Ovary (tissue), 9 donors: ENCODE data around the gene DBF4. TPM values are rescaled to one million over a fixed set of nuclear protein-coding genes. Genes with fewer than 3 reads are reported as not detected.
"Not testable (repeated sequence)": the region's sequence is repeated elsewhere in the genome, so short reads cannot be mapped to it uniquely, and the experiment has no call there.

Source experiments
- DNase-seq, 5 donors: peaks; one replicate each; pipeline ENCODE4 v3.0.0-alpha.2; 2019 to 2020
- H3K27ac ChIP-seq, 2 donors: fragments of 200-600 bp; one replicate each; pipeline versions ENCODE4 v1.5.1 to v1.8.0; 2019 to 2022
- H3K27me3 ChIP-seq: fragments of 200-600 bp; one replicate; pipeline ENCODE4 v1.8.0; 2022
- H3K36me3 ChIP-seq: fragments of 200-600 bp; sonication (generic); one replicate; pipeline ENCODE4 v1.5.1; 2019
- H3K4me1 ChIP-seq: one replicate; pipeline ENCODE4 v1.8.1; 2013; ENCODE audit warnings: mild to moderate bottlenecking, moderate library complexity; ENCODE audit not compliant: insufficient read depth
- H3K4me3 ChIP-seq: fragments of 200-600 bp; sonication (generic); one replicate; pipeline ENCODE4 v1.5.1; 2017
- H3K9me3 ChIP-seq, 2 donors: fragments of 200-600 bp in 1 of 2; sonication (generic) in 1 of 2; one replicate each; pipeline versions ENCODE4 v1.5.1 to v1.8.1; 2013 to 2019; ENCODE audit warnings: mild to moderate bottlenecking in 1 of 2, moderate library complexity in 1 of 2
- CTCF ChIP-seq, 3 donors: fragments of 450-650 bp in 2 of 3; fragments of 200-600 bp in 1 of 3; IDR thresholded peaks; one replicate each; pipeline versions ENCODE4 v1.5.1 to v1.8.0; 2016 to 2022; ENCODE audit warnings: antibody characterized with exemption in 3 of 3, mild to moderate bottlenecking in 1 of 3
- EP300 ChIP-seq: sonication (generic); formaldehyde crosslinking; IDR thresholded peaks from one replicate; pipeline ENCODE4 v1.6.1; 2017; ENCODE audit warnings: antibody characterized with exemption
- POLR2A ChIP-seq: fragments of 450-650 bp; IDR thresholded peaks from one replicate; pipeline ENCODE4 v1.6.1; 2017; ENCODE audit warnings: antibody characterized with exemption, mild to moderate bottlenecking, moderate library complexity
- WGBS, 3 donors: extraction: QIAGEN DNeasy Blood & Tissue Kit in 1 of 3; methylation state at CpG; one replicate each; pipeline versions ENCODE4 v1.1.5 to v1.1.7; 2013 to 2017; 5-methylcytosine and 5-hydroxymethylcytosine counted together
- intact Hi-C, 4 donors: fragments of 100-400 bp; cut with DNase I; formaldehyde crosslinking; loops; one replicate each; pipeline versions ENCODE4 v1.11.0 to v1.15.1; 2022 to 2023
- polyA plus RNA-seq, 2 donors: library from polyadenylated mRNA; stranded (reverse); fragments of 200-250 nt in 1 of 2; fragments of 350-450 nt in 1 of 2; fragmentation: Illumina TruSeq in 1 of 2; extraction: RNeasy Lipid Tissue Mini Kit (QIAGEN cat#74804) in 1 of 2; gene quantifications; one replicate each; pipeline ENCODE4 v1.2.3, GENCODE V29; 2013 to 2014
- total RNA-seq, 7 donors: library from RNA; depleted of rRNA in 2 of 7; stranded (reverse); fragments of >200 nt in 2 of 7; fragmentation: NEBNext Ultra II Directional in 3 of 7; extraction: Animal tissue kit (Norgen Biotek cat#: 25700) in 3 of 7; gene quantifications; one replicate each; pipeline versions ENCODE4 v1.1.0 to v1.2.4, GENCODE V29; 2016 to 2023
- donor health status: DM: no; HTN: no; CAD: no; lungs with moderate emphysema.
- donor health status: DM: no; HTN: no; CAD: no.
- donor health status: Bipolar disorder and iron deficiency.
- donor health status: DM: yes; HTN: yes; CAD: no.
- donor health status: DM: no; HTN: no; CAD: no.
- donor health status: DM: yes; HTN: yes; CAD: no.

DBF4 gene
- total and polyA plus RNA-seq, 9 donors, result 5.4 to 18.3 (median 12.0) TPM

GRCh38 chr7:87899255-87899654 is 23.0 kb downstream of the DBF4 start:
- no peak overlapping the region for H3K27ac ChIP-seq
- no peaks in the 10 kb centered on the region for H3K36me3 ChIP-seq
- intact Hi-C loops, result no loop called here
- 97 to 99% (median 98%) methylated on average over 2 of the region's 2 CpGs for whole genome bisulfite sequencing, 3 donors
- H3K27me3 ChIP-seq, result no peaks in the 10 kb centered on the region
- no peaks in the 10 kb centered on the region for H3K9me3 ChIP-seq
- no peak for DNase-seq
- H3K4me3 ChIP-seq, result no peak overlapping the region
- H3K4me1 ChIP-seq, result no peaks in the 10 kb centered on the region
- TF ChIP-seq POLR2A (no peak), EP300 (no peak), CTCF (IDR thresholded peaks at IDR 0.05) (no peak)

- H3K4me3 ChIP-seq, H3K27me3 ChIP-seq, intact Hi-C loops, H3K9me3 ChIP-seq, H3K4me1 ChIP-seq, H3K36me3 ChIP-seq, DNase-seq, H3K27ac ChIP-seq: not testable (repeated sequence)
- 93 to 98% (median 95%) methylated on average over 3 of the region's 3 CpGs for WGBS, 3 donors
Measured at GRCh38 chr7:87907136-87907906, 31.0 kb downstream of the DBF4 start.

GRCh38 chr7:87908814-87909213 is 32.5 kb downstream of the DBF4 start:
- H3K4me1 ChIP-seq, H3K27ac ChIP-seq, H3K9me3 ChIP-seq, H3K27me3 ChIP-seq, H3K4me3 ChIP-seq, H3K36me3 ChIP-seq, intact Hi-C loops, DNase-seq: not testable (repeated sequence)
- 95 to 97% (median 95%) methylated on average over 4 of the region's 4 CpGs for WGBS, 3 donors

GRCh38 chr7:87912121-87912520 is 35.8 kb downstream of the DBF4 start:
- Histone ChIP-seq H3K36me3 (no peaks in the 10 kb centered on the region), H3K27me3 (no peaks in the 10 kb centered on the region), H3K27ac (no peak overlapping the region), H3K4me3 (no peak overlapping the region), H3K4me1 (no peaks in the 10 kb centered on the region), H3K9me3 (no peaks in the 10 kb centered on the region)
- 90 to 93% (median 92%) methylated on average over 4 of the region's 4 CpGs for WGBS, 3 donors
- intact Hi-C loops, result no loop called here
- TF ChIP-seq EP300, result no peak
- no peak for TF ChIP-seq POLR2A
- no peak for TF ChIP-seq CTCF (IDR thresholded peaks at IDR 0.05)
- no peak for DNase-seq

GRCh38 chr7:87918740-87919139 is 42.4 kb downstream of the DBF4 start:
- H3K4me3 ChIP-seq, result no peak overlapping the region
- intact Hi-C loops, result no loop called here
- no peaks in the 10 kb centered on the region for H3K9me3 ChIP-seq
- no peak overlapping the region for H3K27ac ChIP-seq
- no peaks in the 10 kb centered on the region for H3K4me1 ChIP-seq
- no peaks in the 10 kb centered on the region for H3K27me3 ChIP-seq
- 74 to 90% (median 85%) methylated on average over 1 of the region's 1 CpG for WGBS, 3 donors
- no peak for TF ChIP-seq CTCF (IDR thresholded peaks at IDR 0.05)
- no peak for TF ChIP-seq POLR2A
- DNase-seq, result no peak
- H3K36me3 ChIP-seq, result no peaks in the 10 kb centered on the region
